Neural progenitor cell (in vitro differentiated cells): ENCODE data around the gene DTNA.

Source experiments
- EZH2phosphoT487 ChIP-seq: fragments of 200-600 bp; sonication (generic); IDR thresholded peaks from 2 replicates; pipeline ENCODE4 v1.6.1; 2017; ENCODE audit warnings: antibody characterized with exemption
- TF ChIP-seq, protein P1 (sequence below): fragments of 200-600 bp; sonication (generic); IDR thresholded peaks from 2 replicates; pipeline ENCODE4 v1.5.1; 2017; ENCODE audit warnings: antibody characterized with exemption, mild to moderate bottlenecking

DNA sequence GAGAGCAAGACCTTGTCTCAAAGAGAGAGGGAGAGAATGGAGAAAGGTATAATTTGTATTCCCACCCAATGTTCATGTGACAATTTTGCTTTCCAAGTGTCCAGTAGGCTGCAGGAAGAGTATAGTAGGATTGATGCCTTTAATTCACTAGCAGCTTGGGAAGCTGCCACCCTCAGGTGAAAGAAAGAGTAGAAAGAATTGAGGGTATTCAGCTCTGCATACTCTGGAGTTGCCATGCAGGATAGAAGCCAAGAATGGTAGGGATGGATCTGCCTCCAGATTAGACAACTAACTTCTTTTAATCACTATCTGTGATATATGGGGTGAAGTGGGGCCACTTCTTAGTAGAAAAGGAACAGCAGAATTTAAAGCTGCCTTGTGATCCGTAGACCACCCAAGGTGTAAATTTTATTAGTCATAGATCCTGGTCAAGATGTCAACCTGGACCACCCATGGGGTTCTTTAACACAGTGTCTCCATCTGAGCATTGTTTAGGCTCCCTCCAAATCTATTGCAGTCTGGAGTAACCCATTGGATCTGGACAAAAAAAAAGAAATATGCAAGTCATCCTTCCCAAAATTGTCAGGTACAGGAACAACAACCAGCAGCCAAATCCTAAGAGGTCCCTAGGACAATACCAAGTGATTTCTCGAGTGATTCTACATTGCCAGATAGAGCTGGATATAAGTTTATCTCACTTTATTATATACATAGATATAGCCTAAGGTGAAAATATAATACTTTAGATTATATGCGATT is 33.1 kb upstream of the DTNA start:
- no peak for TF ChIP-seq EZH2phosphoT487
- TF ChIP-seq, protein P1, sequence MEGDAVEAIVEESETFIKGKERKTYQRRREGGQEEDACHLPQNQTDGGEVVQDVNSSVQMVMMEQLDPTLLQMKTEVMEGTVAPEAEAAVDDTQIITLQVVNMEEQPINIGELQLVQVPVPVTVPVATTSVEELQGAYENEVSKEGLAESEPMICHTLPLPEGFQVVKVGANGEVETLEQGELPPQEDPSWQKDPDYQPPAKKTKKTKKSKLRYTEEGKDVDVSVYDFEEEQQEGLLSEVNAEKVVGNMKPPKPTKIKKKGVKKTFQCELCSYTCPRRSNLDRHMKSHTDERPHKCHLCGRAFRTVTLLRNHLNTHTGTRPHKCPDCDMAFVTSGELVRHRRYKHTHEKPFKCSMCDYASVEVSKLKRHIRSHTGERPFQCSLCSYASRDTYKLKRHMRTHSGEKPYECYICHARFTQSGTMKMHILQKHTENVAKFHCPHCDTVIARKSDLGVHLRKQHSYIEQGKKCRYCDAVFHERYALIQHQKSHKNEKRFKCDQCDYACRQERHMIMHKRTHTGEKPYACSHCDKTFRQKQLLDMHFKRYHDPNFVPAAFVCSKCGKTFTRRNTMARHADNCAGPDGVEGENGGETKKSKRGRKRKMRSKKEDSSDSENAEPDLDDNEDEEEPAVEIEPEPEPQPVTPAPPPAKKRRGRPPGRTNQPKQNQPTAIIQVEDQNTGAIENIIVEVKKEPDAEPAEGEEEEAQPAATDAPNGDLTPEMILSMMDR = no peak
